Memory B cell (primary cell): ENCODE measurements around the gene ZCWPW1.
"Not testable (repeated sequence)": the region's sequence is repeated elsewhere in the genome, so short reads cannot be mapped to it uniquely, and the experiment has no call there.

Experiments used
- ATAC-seq: fragments of 150-1000 bp; cut with Tn5 transposase; 2 replicates; pipeline ENCODE4 v1.10.0; 2021; ENCODE audit warnings: low read depth, mild to moderate bottlenecking, moderate library complexity
- DNase-seq, 2 donors: peaks; one replicate each; pipeline ENCODE4 v3.0.0; 2022; ENCODE audit warnings: low spot score in 2 of 2
- H3K27ac Mint-ChIP-seq: one replicate; pipeline ENCODE4 v1.8.0; 2022; ENCODE audit warnings: mild to moderate bottlenecking, moderate library complexity, mixed read lengths
- H3K27me3 Mint-ChIP-seq: one replicate; pipeline ENCODE4 v1.8.0; 2022; ENCODE audit warnings: mixed read lengths
- H3K36me3 Mint-ChIP-seq: one replicate; pipeline ENCODE4 v1.8.0; 2022; ENCODE audit warnings: mild to moderate bottlenecking, mixed read lengths
- H3K4me1 Mint-ChIP-seq: one replicate; pipeline ENCODE4 v1.8.0; 2022; ENCODE audit warnings: mixed read lengths
- H3K4me3 Mint-ChIP-seq: one replicate; pipeline ENCODE4 v1.8.0; 2022; ENCODE audit warnings: mild to moderate bottlenecking, moderate library complexity, mixed read lengths
- H3K9me3 Mint-ChIP-seq: one replicate; pipeline ENCODE4 v1.8.0; 2022; ENCODE audit warnings: mixed read lengths

Gene ZCWPW1

DNA sequence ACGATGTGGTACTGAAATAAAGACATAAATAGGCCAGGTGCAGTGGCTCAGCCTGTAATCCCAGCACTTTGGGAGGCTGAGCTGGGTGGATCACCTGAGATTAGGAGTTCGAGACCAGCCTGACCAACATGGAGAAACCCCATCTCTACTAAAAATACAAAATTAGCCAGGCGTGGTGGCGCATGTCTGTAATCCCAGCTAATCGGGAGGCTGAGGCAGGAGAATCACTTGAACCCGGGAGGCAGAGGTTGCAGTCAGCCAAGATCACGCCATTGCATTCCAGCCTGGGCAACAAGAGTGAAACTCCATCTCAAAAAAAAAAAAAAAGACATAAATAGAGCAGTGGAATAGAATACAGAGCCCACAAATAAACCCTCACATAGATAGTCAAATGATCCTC, 64.7 kb downstream of the ZCWPW1 start:
- not testable (repeated sequence) for DNase-seq, H3K9me3 Mint-ChIP-seq, ATAC-seq, H3K27me3 Mint-ChIP-seq, H3K4me3 Mint-ChIP-seq
- peak overlapping the region; percentile 94 for H3K27ac Mint-ChIP-seq
- H3K4me1 Mint-ChIP-seq, result peaks cover 35% of the 10 kb centered on the region
- peaks cover 29% of the 10 kb centered on the region for H3K36me3 Mint-ChIP-seq

DNA sequence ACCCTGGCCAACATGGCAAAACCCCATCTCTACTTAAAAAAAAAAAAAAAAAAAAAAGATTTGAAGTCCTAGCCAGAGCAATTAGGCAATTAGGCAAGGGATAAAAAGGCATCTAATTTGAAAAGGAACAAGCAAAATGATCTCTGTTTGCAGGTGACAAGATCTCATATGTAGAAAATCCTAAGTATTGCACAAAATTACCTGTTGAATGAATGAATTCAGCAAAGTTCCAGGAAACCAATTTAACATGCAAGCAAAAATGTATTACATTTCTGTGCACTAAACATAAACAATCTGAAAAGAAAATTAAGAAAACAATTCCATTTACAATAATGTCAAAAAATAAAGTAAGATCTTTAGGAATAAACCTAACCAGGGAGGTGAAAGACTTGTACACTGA, 65.4 kb downstream of the ZCWPW1 start:
- Mint-ChIP-seq H3K4me1 (peaks cover 34% of the 10 kb centered on the region), H3K27ac (no peak overlapping the region), H3K4me3 (no peak overlapping the region), H3K36me3 (peaks cover 33% of the 10 kb centered on the region), H3K27me3 (no peaks in the 10 kb centered on the region), H3K9me3 (no peaks in the 10 kb centered on the region)
- ATAC-seq (no peak), DNase-seq (no peak)

DNA sequence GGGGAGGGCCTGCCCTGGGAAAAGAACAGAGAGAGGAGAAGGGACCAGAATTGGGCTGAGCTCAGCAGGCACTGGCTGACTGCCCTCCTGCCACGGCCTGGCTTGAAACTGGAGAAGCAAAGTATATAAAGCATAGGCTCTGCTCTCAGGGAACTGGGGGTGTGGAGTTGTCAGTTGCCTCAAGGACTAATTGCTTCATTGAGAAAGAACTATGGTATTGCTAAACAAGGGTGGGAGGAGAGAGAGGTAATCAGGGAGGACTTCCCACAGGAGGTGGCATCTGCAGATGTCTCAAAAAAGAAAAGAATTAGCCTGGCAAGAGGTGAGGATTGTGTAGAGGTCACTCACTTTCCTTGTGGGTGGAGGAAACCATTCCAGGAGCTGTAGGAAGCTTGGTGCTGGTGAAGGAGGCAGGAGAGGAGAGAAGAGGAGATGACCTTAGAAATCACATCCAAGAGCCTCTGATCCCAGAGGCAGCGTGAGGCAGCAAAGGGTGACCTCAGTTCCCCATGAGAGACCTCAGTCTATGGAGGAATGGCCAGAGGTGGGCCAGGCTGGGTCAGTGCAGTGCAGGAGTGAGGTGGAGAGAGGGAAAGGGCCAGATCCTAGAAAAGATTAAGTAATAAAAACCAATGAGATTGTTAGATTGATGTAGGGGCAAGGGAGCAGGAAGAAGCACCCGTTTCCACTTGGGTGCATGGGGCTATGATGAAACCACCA, 68.2 kb downstream of the ZCWPW1 start:
- Mint-ChIP-seq H3K4me1 (peaks cover 11% of the 10 kb centered on the region), H3K27ac (peak overlapping the region; percentile 85), H3K4me3 (no peak overlapping the region), H3K27me3 (no peaks in the 10 kb centered on the region), H3K9me3 (no peaks in the 10 kb centered on the region), H3K36me3 (peaks cover 37% of the 10 kb centered on the region)
- DNase-seq (no peak), ATAC-seq (no peak)

DNA sequence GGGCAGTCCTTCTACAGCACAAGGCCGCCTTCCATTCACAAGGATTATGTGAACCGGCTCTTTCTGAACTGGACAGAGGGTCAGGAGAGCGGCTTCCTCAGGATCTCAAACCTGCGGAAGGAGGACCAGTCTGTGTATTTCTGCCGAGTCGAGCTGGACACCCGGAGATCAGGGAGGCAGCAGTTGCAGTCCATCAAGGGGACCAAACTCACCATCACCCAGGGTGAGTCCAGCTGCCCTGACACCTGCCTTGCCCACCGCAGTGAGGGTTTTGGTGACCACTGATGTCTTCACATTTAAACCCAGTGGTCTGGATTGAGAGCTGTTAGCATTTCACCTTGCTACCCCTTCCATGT, 69.7 kb downstream of the ZCWPW1 start:
- H3K36me3 Mint-ChIP-seq, result peaks cover 35% of the 10 kb centered on the region
- H3K27me3 Mint-ChIP-seq, result no peaks in the 10 kb centered on the region
- no peak overlapping the region for H3K4me3 Mint-ChIP-seq
- peak overlapping the region; percentile 72 for H3K27ac Mint-ChIP-seq
- H3K4me1 Mint-ChIP-seq, result peaks cover 8% of the 10 kb centered on the region
- ATAC-seq (no peak), DNase-seq (no peak)
- H3K9me3 Mint-ChIP-seq, result no peaks in the 10 kb centered on the region

DNA sequence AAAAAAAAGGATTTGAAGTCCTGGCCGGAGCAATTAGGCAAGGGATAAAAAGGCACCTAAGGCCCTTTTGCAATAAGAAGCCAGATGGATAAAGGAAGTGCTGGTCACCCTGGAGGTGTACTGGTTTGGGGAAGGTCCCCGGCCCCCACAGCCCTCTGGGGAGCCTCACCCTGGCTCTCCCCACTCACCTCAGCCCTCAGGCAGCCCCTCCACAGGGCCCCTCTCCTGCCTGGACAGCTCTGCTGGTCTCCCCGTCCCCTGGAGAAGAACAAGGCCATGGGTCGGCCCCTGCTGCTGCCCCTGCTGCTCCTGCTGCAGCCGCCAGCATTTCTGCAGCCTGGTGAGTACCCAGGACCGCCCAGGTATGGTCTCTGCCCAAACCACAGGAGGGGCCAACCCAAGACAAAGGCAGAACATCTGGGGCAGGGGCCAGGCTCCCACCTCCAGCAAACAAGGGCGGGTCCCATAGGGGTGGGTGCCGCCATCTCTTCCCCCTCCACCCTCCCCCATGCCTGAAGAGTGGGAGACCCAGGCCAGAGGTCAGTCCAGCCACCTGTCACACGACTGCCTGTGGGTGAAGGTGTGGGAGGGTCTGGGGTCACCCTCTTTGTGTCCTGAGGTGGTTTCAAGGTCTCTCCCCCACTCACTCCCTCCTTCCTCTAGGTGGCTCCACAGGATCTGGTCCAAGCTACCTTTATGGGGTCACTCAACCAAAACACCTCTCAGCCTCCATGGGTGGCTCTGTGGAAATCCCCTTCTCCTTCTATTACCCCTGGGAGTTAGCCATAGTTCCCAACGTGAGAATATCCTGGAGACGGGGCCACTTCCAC, 70.3 kb downstream of the ZCWPW1 start, which contains the start of gene PILRB:
TSS of gene PILRB (plus strand) at position 91 of the 830 bp plus-strand sequence. CDS start at position 277, 186 bp downstream.
- Mint-ChIP-seq H3K4me1 (peaks cover 8% of the 10 kb centered on the region), H3K27ac (peak within 1 kb of the TSS; percentile 72), H3K4me3 (no peak within 1 kb of the TSS), H3K36me3 (peaks cover 38% of the 10 kb centered on the region), H3K9me3 (no peaks in the 10 kb centered on the region), H3K27me3 (no peaks in the 10 kb centered on the region)
- ATAC-seq, result peak; percentile 92
- DNase-seq, result no peak

DNA sequence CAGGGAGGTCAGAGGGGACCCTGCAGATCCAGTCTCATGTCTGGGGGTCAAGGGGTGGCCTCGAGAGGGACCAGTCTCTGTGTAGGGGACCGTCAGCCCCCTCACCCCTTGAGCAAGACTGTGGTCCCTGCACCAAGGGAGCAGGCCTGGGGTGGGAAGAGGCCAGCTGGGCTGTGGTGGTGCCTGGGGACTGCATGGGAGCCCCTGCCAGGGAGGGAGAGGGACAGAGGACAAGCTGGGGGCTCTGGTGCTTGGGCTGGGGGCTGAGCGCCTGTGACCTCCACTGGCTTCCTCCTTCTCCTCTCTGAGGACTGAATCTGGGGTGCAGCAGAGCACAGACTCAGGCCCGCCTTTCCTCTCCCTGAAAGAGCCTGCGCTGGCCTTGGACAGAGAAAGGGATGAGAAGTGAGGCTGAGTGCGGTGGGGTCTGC, 71.4 kb downstream of the ZCWPW1 start:
- no peak for ATAC-seq
- no peak for DNase-seq
- Mint-ChIP-seq H3K27ac (peak overlapping the region; percentile 55), H3K9me3 (no peaks in the 10 kb centered on the region), H3K4me3 (no peak overlapping the region), H3K27me3 (no peaks in the 10 kb centered on the region), H3K36me3 (peaks cover 37% of the 10 kb centered on the region), H3K4me1 (peaks cover 8% of the 10 kb centered on the region)

DNA sequence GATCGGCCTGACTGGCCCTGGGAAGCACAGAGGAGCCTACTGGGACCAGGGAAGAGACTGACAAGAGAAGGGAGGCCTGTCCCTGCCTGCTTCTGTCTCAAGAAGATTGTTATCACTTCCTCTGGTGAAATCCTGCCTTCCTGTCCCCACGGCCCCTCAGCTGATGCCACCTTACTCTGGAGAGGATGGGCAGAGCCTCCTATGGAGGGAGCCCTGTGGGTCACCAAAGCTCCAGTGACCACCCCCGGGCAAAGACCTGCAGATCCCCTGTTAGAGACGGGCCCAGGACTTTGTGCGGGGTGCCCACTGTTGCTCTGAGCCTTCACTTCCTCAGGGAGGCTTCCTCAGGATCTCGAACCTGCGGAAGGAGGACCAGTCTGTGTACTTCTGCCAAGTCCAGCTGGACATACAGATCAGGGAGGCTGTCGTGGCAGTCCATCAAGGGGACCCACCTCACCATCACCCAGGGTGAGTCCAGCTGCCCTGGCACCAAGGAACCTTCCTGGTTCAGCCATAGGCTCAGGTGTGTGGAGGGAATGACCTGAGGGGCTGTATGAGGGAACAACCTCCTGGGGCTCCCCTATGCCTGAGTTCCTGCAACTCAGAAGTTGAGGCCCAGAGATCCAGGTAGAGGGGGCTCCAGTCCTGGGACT, 72.0 kb downstream of the ZCWPW1 start:
- Mint-ChIP-seq H3K4me1 (peaks cover 9% of the 10 kb centered on the region), H3K27me3 (no peaks in the 10 kb centered on the region), H3K4me3 (no peak overlapping the region), H3K27ac (no peak overlapping the region), H3K9me3 (no peaks in the 10 kb centered on the region), H3K36me3 (peaks cover 33% of the 10 kb centered on the region)
- DNase-seq, result no peak
- ATAC-seq, result no peak

DNA sequence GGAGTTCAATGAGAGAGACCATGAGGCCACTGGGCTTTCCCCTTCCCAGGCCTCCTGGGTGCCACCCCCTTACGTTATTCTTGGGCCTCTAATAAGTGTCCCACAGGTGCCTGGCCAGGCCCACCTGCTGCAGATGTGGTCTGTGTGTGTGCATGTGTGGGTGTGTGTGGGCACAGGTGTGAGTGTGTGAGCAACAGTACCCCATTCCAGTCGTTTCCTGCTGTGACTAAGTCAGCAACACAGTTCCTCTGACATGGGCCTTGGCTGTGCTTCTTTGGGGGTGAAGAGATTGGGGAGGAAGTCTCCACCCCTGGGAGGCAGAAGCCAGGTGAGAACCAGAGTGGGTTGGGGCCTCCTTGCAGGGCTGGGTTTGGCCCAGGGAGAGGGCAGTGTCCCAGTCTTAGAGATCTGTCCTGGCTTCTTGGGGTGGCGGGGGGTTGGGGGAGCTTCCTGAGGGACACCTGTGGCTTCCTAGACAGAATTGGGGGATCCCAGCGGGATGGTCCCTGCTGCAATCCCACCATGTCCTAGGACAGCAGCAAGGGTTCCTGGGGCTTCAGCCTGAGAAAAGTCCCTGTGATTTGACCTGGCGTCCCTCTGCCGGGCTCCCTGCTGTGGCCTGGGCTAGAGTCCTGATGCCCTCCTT, 74.7 kb downstream of the ZCWPW1 start:
- DNase-seq (no peak), ATAC-seq (peak; percentile 9)
- peaks cover 31% of the 10 kb centered on the region for H3K36me3 Mint-ChIP-seq
- H3K27me3 Mint-ChIP-seq, result no peaks in the 10 kb centered on the region
- H3K4me3 Mint-ChIP-seq, result no peak overlapping the region
- H3K9me3 Mint-ChIP-seq, result no peaks in the 10 kb centered on the region
- peaks cover 8% of the 10 kb centered on the region for H3K4me1 Mint-ChIP-seq
- peak overlapping the region; percentile 31 for H3K27ac Mint-ChIP-seq

DNA sequence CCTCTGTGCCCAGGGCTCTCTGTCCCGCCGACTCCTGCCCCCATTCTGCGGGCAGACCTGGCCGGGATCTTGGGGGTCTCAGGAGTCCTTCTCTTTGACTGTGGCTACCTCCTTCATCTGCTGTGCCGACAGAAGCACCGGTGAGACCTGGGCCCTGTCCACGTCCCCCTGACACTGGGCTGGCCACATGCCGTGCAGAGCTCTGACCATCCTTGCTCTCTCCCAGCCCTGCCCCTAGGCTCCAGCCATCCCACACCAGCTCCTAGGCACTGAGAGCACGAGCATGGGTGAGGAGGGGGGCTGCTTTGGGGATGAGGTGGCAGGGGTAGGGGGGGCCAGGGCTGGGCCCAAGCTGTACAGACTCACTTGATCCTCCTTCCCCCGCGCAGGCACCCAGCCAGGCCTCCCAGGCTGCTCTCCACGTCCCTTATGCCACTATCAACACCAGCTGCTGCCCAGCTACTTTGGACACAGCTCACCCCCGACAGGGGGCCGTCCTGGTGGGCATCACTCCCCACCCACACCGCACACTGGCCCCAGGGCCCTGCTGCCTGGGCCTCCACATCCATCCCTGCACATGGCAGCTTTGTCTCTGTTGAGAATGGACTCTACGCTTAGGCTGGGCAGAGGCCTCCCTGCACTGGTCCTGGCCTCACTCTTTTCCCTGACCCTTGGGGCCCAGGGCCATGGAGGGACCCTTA, 75.4 kb downstream of the ZCWPW1 start:
- Mint-ChIP-seq H3K27ac (peak overlapping the region; percentile 65), H3K27me3 (no peaks in the 10 kb centered on the region), H3K4me1 (peaks cover 5% of the 10 kb centered on the region), H3K4me3 (no peak overlapping the region), H3K36me3 (peaks cover 28% of the 10 kb centered on the region), H3K9me3 (no peaks in the 10 kb centered on the region)
- DNase-seq, result no peak
- no peak for ATAC-seq

DNA sequence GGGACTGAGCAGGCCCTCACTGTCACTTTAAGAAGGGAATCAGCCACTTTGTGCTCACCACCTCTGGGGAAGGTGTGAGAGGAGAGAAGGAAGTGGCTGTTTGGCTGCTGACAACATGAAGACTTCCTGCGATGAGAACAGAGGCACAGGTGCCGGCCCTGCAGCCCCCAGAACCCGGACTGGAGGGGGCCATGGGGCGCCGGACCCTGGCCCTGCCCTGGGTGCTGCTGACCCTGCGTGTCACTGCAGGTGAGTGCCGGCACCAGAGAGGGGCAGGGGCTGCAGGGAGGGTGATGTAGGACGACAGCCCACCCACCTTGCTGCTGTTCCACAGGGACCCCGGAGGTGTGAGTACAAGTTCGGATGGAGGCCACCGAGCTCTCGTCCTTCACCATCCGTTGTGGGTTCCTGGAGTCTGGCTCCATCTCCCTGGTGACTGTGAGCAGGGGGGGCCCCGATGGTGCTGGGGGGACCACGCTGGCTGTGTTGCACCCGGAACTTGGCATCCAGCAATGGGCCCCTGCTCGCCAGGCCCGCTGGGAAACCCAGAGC, 76.2 kb downstream of the ZCWPW1 start:
- not testable (repeated sequence) for H3K27me3 Mint-ChIP-seq, H3K9me3 Mint-ChIP-seq, DNase-seq, H3K4me1 Mint-ChIP-seq, H3K27ac Mint-ChIP-seq, H3K4me3 Mint-ChIP-seq
- ATAC-seq, result peak; percentile 83
- peaks cover 27% of the 10 kb centered on the region for H3K36me3 Mint-ChIP-seq

DNA sequence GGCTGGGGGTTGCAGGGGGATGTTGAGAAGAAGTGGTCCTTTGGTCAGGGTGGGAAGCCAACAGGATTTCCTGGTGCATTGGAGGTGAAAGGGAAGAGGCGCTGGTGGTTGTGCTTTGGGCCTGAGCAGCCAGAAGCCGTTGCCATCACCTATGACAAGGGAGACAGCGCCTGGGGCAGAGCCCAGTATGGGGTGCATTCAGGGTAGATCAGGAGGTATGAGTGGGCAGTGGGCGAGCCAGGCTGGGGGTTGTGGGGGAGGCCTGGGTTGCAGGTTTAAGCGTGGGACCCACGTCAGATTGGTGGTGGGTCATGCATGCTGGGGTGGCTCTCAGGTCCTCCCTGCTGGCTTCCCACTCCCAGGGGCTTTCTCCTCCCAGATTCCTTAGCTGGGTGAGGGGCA, 76.8 kb downstream of the ZCWPW1 start:
- no peak for DNase-seq
- H3K36me3 Mint-ChIP-seq, result peaks cover 26% of the 10 kb centered on the region

More for the DNA sequence above, 76.8 kb downstream of the ZCWPW1 start:
- H3K4me3 Mint-ChIP-seq, result no peak overlapping the region
- no peaks in the 10 kb centered on the region for H3K27me3 Mint-ChIP-seq
- no peaks in the 10 kb centered on the region for H3K9me3 Mint-ChIP-seq
- H3K27ac Mint-ChIP-seq, result no peak overlapping the region
- ATAC-seq, result no peak
- H3K4me1 Mint-ChIP-seq, result peaks cover 5% of the 10 kb centered on the region
